Peyer's patch (tissue), 4 donors: ENCODE measurements around the gene CCM2. TPM values are rescaled to one million over a fixed set of nuclear protein-coding genes. Genes with fewer than 3 reads are reported as not detected.

Experiments used
- DNase-seq, 3 donors: peaks; one replicate each; pipeline ENCODE4 v3.0.0-alpha.2; 2017 to 2019
- H3K27ac ChIP-seq, 4 donors: fragments of 200-600 bp; sonication (generic); one replicate each; pipeline ENCODE4 v1.5.1; 2016 to 2019
- H3K27me3 ChIP-seq, 2 donors: fragments of 200-600 bp; sonication (generic); one replicate each; pipeline ENCODE4 v1.5.1; 2019
- H3K36me3 ChIP-seq, 3 donors: fragments of 200-600 bp; sonication (generic); one replicate each; pipeline ENCODE4 v1.5.1; 2016 to 2019
- H3K4me1 ChIP-seq, 4 donors: fragments of 200-600 bp; sonication (generic); one replicate each; pipeline ENCODE4 v1.5.1; 2016 to 2019
- H3K4me3 ChIP-seq, 4 donors: fragments of 200-600 bp; sonication (generic); 1 replicate in 3 of 4; 2 replicates in 1 of 4; pipeline ENCODE4 v1.5.1; 2016 to 2019; ENCODE audit warnings: mild to moderate bottlenecking in 1 of 4
- H3K9me3 ChIP-seq, 4 donors: fragments of 200-600 bp; sonication (generic); one replicate each; pipeline ENCODE4 v1.5.1; 2016 to 2019; ENCODE audit warnings: mild to moderate bottlenecking in 1 of 4
- POLR2A ChIP-seq, 2 donors: fragments of 450-650 bp; IDR thresholded peaks; one replicate each; pipeline ENCODE4 v1.5.1; 2017; ENCODE audit warnings: antibody characterized with exemption in 2 of 2, mild to moderate bottlenecking in 2 of 2, moderate library complexity in 2 of 2
- total RNA-seq, 4 donors: library from RNA; depleted of rRNA; stranded (reverse); fragments of >200 nt; gene quantifications; one replicate each; pipeline ENCODE4 v1.1.0, GENCODE V29; 2016
- TF ChIP-seq, protein P1 (sequence below), 6 experiments: fragments of 450-650 bp in 4 of 6; fragments of 200-600 bp in 2 of 6; sonication (generic) in 1 of 6; IDR thresholded peaks; one replicate each; pipeline ENCODE4 v1.5.1; 2017 to 2019; ENCODE audit warnings: antibody characterized with exemption in 6 of 6, mild to moderate bottlenecking in 3 of 6, moderate library complexity in 1 of 6

Gene CCM2
- total RNA-seq, 4 donors from 2014 or later = 23.3 to 49.5 (median 32.5) TPM

DNA sequence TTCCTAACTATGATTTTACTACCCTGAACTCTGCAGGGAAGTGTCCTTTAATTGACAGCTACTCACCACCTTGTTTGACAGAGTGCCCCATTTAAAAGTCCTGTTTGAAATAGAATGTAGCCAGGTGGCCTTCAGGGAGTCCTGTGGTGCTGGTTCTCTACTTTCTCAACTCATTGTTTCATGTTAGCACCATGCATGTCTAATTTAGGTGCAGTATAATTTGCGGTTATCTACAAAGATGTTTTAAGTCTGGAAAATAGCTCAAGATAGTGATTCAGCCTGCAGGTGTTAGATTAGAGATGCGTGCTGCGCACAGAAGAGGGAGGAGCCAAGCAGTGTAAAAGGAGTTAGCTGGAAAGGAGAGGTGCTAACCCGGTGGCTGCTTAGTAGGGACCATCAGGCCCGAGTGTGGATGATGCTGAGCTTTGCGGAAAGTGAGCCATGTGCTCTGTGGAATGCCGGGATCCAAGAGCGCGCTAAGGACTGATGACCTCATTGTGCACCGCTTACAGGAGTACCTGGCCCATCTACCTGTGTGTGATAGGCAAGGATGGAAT lies 1.2 kb downstream of the CCM2 start:
- Histone ChIP-seq H3K4me1 (peaks cover 0 to 22% (median 12%) of the 10 kb centered on the region in 4 donors), H3K36me3 (no peaks in the 10 kb centered on the region), H3K27ac (peak overlapping the region; percentile 87 to 95 (median 93)), H3K9me3 (no peaks in the 10 kb centered on the region), H3K4me3 (peak overlapping the region; percentile 66 to 97 (median 70)), H3K27me3 (no peaks in the 10 kb centered on the region)
- TF ChIP-seq, protein P1, sequence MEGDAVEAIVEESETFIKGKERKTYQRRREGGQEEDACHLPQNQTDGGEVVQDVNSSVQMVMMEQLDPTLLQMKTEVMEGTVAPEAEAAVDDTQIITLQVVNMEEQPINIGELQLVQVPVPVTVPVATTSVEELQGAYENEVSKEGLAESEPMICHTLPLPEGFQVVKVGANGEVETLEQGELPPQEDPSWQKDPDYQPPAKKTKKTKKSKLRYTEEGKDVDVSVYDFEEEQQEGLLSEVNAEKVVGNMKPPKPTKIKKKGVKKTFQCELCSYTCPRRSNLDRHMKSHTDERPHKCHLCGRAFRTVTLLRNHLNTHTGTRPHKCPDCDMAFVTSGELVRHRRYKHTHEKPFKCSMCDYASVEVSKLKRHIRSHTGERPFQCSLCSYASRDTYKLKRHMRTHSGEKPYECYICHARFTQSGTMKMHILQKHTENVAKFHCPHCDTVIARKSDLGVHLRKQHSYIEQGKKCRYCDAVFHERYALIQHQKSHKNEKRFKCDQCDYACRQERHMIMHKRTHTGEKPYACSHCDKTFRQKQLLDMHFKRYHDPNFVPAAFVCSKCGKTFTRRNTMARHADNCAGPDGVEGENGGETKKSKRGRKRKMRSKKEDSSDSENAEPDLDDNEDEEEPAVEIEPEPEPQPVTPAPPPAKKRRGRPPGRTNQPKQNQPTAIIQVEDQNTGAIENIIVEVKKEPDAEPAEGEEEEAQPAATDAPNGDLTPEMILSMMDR (IDR thresholded peaks at IDR 0.05) = no peak
- no peak for TF ChIP-seq POLR2A (IDR thresholded peaks at IDR 0.05)
- DNase-seq = peak; percentile 53 to 75 (median 71)

DNA sequence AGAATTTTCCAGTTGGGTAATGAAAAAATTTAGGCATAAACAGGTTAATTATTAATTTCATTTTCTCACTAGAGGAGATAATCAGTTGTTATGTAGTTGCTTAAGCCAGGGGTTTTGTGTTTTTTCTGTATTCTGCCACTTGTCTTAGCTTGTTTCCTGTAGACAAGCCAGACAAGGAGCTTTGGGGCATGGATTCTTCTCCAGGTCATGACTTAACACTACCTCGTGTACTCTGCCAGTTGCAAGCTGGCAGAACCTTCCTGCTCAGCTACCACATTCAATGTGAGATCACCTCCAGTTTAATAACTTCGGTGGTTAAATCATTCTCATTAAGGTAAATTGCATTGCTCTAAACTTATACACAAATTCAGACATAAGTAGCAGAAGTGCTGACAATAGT lies 1.8 kb downstream of the CCM2 start:
- peak overlapping the region in 1 of 4 donors; percentile 70 for H3K4me3 ChIP-seq
- peak overlapping the region in 2 of 4 donors; percentile 87 to 95 for H3K27ac ChIP-seq
- no peak for DNase-seq
- H3K27me3 ChIP-seq = no peaks in the 10 kb centered on the region
- no peaks in the 10 kb centered on the region for H3K9me3 ChIP-seq
- no peaks in the 10 kb centered on the region for H3K36me3 ChIP-seq
- peaks cover 0 to 22% (median 12%) of the 10 kb centered on the region in 4 donors for H3K4me1 ChIP-seq
- TF ChIP-seq, protein P1 (IDR thresholded peaks at IDR 0.05) = no peak
- no peak for TF ChIP-seq POLR2A (IDR thresholded peaks at IDR 0.05)

DNA sequence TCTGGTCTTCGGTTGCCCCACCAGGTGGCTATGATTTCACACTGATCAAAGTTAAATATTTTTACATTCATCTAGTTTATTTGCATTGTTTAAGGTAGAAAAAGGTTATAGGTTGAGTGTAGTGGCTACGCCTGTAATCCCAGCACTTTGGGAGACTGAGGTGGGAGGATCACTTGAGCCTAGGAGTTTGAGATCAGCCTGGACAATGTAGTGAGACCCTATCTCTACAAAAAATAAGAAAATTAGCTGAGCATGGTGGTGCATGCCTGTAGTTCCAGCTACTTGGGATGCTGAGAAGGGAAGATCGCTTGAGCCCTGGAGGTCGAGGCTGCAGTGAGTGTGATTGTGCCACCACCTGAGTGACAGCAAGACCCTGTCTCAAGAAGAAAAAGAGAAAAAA lies 3.8 kb downstream of the CCM2 start:
- H3K9me3 ChIP-seq = no peaks in the 10 kb centered on the region
- DNase-seq = no peak
- H3K27ac ChIP-seq = no peak overlapping the region
- no peaks in the 10 kb centered on the region for H3K36me3 ChIP-seq
- no peaks in the 10 kb centered on the region for H3K27me3 ChIP-seq
- peaks cover 0 to 18% (median 9%) of the 10 kb centered on the region in 4 donors for H3K4me1 ChIP-seq
- H3K4me3 ChIP-seq = no peak overlapping the region
- TF ChIP-seq, protein P1 (IDR thresholded peaks at IDR 0.05) = no peak
- TF ChIP-seq POLR2A (IDR thresholded peaks at IDR 0.05) = no peak

DNA sequence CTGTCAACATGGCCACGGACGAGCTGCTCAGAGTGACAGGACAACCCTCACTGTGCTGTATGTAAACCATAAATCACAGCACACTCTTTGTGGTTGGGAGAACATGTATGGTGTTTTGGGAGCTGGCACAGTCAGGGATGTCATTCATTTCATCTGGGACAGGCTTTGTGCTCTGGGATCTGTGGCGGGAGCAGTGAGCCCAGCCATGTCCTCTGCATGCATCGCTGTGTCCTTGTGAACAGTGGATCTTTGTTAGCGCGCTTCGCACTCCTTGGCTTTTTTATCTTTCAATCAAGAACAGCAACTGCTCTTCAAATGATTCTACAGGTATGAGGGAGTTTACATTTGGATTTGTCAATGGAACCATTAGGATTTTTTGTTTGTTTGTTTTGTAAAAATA lies 7.1 kb downstream of the CCM2 start:
- no peak for DNase-seq
- Histone ChIP-seq H3K36me3 (no peaks in the 10 kb centered on the region), H3K4me1 (peaks cover 0 to 2% (median 0%) of the 10 kb centered on the region in 4 donors), H3K9me3 (no peaks in the 10 kb centered on the region), H3K27me3 (no peaks in the 10 kb centered on the region), H3K4me3 (no peak overlapping the region), H3K27ac (no peak overlapping the region)
- TF ChIP-seq, protein P1 (IDR thresholded peaks at IDR 0.05) = no peak
- no peak for TF ChIP-seq POLR2A (IDR thresholded peaks at IDR 0.05)

DNA sequence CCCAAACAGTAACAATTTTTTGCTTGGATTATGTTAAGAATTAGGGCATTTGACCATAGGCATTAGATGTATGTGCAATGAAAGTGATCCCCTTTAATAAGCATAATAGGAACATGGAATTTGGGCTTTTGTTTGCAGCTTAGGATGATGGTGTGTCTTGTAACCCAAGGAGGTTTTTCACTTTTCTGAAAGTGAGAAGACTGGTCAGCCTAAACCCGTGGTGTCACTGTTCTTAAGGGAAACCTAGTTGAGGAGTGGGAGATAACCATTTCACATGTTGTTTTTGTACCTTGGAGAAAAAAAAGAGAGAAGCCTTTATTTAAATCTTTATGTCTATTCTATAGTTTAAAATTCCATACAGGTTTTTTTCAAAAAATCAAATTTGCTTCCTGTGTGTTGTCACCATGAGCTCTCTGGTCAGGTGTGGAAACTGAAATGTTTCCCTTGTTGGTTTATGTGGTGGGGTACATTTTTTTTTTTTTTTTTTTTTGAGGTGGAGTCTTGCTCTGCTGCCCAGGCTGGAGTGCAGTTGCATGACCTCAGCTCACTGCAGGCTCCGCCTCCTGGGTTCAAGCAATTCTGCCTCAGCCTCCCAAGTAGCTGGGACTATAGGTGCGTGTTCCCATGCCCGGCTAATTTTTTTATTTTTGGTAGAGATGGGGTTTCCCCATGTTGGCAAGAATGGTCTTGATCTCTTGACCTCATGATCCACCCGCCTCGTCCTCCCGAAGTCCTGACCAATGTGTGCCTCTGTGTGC lies 7.7 kb downstream of the CCM2 start:
- peaks cover 0 to 3% (median 0%) of the 10 kb centered on the region in 3 donors for H3K36me3 ChIP-seq
- no peaks in the 10 kb centered on the region for H3K4me1 ChIP-seq
- H3K27me3 ChIP-seq = no peaks in the 10 kb centered on the region
- no peak for TF ChIP-seq POLR2A (IDR thresholded peaks at IDR 0.05)
- TF ChIP-seq, protein P1 (IDR thresholded peaks at IDR 0.05) = no peak
- no peak for DNase-seq
- no peak overlapping the region for H3K4me3 ChIP-seq
- no peaks in the 10 kb centered on the region for H3K9me3 ChIP-seq
- H3K27ac ChIP-seq = no peak overlapping the region
